ENCODE data around the gene PROKR2.

The PROKR2 gene

DNA sequence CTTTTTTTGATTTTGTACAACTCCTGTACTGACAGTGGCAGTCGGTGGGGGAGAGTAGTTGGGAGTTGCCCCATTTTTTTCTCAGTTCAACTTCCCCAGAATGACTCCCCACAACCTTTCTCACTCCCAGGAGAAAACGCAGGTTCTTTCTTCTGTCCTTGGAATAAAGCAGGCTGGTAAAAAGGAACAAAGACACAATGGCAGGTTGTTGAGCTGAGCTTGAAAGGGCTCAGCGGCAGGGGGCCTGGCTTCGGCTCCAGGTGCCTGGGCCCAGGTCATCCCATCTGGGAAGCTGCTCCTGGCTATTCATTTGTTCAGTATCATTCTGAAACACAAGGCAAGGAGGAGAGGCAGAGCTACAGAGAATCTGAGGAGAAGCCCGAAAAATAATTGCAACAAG lies 46.2 kb downstream of the PROKR2 start:
- H3K9me3 ChIP-seq (ENCODE audit: control insufficient read depth, low read length), result no peaks in the 10 kb centered on the region
- H3K9ac ChIP-seq (ENCODE audit: low read length), result no peak overlapping the region
- H3K36me3 ChIP-seq (ENCODE audit: control insufficient read depth, insufficient read depth, low read length), result no peaks in the 10 kb centered on the region
- no peaks in the 10 kb centered on the region for H3K4me1 ChIP-seq (ENCODE audit: control insufficient read depth, insufficient read depth, low read length)
- no peaks in the 10 kb centered on the region for H3K27me3 ChIP-seq (ENCODE audit: control insufficient read depth, insufficient read depth, low read length)
- no peak overlapping the region for H3K4me3 ChIP-seq (ENCODE audit: low read length)

DNA sequence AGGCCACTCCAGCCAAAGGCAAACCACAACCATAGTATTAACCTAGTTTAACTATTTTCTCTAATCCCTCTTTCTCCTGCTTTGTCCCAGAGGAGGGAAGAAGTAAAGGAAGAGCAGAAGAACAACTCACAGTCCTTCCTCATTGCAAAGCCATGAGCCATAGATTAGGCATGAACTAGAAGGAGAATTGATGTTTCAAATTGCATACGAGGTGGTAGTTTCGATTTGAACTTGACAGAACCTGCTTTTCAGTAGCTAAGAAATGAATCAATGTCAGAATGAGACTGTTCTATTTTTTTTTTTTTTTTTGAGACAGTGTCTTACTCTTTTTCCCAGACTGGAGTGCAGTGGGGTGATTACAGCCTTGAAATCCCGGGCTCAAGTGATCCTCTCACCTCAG lies 48.3 kb downstream of the PROKR2 start:
- H3K27me3 ChIP-seq (ENCODE audit: control insufficient read depth, insufficient read depth, low read length), result peaks cover 5% of the 10 kb centered on the region
- no peaks in the 10 kb centered on the region for H3K9me3 ChIP-seq (ENCODE audit: control insufficient read depth, low read length)
- no peak overlapping the region for H3K4me3 ChIP-seq (ENCODE audit: low read length)
- H3K4me1 ChIP-seq (ENCODE audit: control insufficient read depth, insufficient read depth, low read length), result no peaks in the 10 kb centered on the region
- no peaks in the 10 kb centered on the region for H3K36me3 ChIP-seq (ENCODE audit: control insufficient read depth, insufficient read depth, low read length)
- no peak overlapping the region for H3K9ac ChIP-seq (ENCODE audit: low read length)

- Histone ChIP-seq H3K4me3 (ENCODE audit: low read length) (no peak overlapping the region), H3K9ac (ENCODE audit: low read length) (no peak overlapping the region), H3K27me3 (ENCODE audit: control insufficient read depth, insufficient read depth, low read length) (peaks cover 5% of the 10 kb centered on the region), H3K9me3 (ENCODE audit: control insufficient read depth, low read length) (no peaks in the 10 kb centered on the region), H3K36me3 (ENCODE audit: control insufficient read depth, insufficient read depth, low read length) (no peaks in the 10 kb centered on the region), H3K4me1 (ENCODE audit: control insufficient read depth, insufficient read depth, low read length) (no peaks in the 10 kb centered on the region)
These were observed 49.7 kb downstream of the PROKR2 start for GRCh38 chr20:5267092-5267491.
